Uterus (tissue), 4 donors: Measurements from ENCODE around the gene FOCAD. TPM values are rescaled to one million over a fixed set of nuclear protein-coding genes. Genes with fewer than 3 reads are reported as not detected.

ENCODE experiments used
- DNase-seq, 2 donors: peaks; one replicate each; pipeline ENCODE4 v3.0.0-alpha.2; 2019 to 2020
- H3K27ac ChIP-seq, 2 donors: fragments of 200-600 bp; sonication (generic); 1 replicate in 1 of 2; 2 replicates in 1 of 2; pipeline ENCODE4 v1.5.1; 2016 to 2018
- H3K27me3 ChIP-seq, 2 donors: fragments of 200-600 bp; sonication (generic); one replicate each; pipeline ENCODE4 v1.5.1; 2018 to 2019; ENCODE audit warnings: control low read depth in 1 of 2
- H3K36me3 ChIP-seq, 2 donors: fragments of 200-600 bp; sonication (generic); one replicate each; pipeline ENCODE4 v1.5.1; 2019; ENCODE audit warnings: control low read depth in 1 of 2
- H3K4me1 ChIP-seq, 2 donors: fragments of 200-600 bp; sonication (generic); one replicate each; pipeline ENCODE4 v1.5.1; 2018 to 2019; ENCODE audit warnings: control low read depth in 1 of 2
- H3K4me3 ChIP-seq, 2 donors: fragments of 200-600 bp; sonication (generic); 1 replicate in 1 of 2; 2 replicates in 1 of 2; pipeline ENCODE4 v1.5.1; 2018 to 2019; ENCODE audit warnings: mild to moderate bottlenecking in 1 of 2
- H3K9me3 ChIP-seq, 2 donors: fragments of 200-600 bp; sonication (generic); one replicate each; pipeline ENCODE4 v1.5.1; 2019; ENCODE audit warnings: control low read depth in 1 of 2
- CTCF ChIP-seq, 4 experiments: fragments of 200-600 bp in 2 of 4; fragments of 450-650 bp in 2 of 4; sonication (generic) in 2 of 4; IDR thresholded peaks; one replicate each; pipeline ENCODE4 v1.5.1; 2016 to 2019; ENCODE audit warnings: antibody characterized with exemption in 4 of 4, mild to moderate bottlenecking in 2 of 4, moderate library complexity in 1 of 4
- POLR2A ChIP-seq, 2 donors: fragments of 450-650 bp; IDR thresholded peaks; one replicate each; pipeline ENCODE4 v1.6.1; 2016; ENCODE audit warnings: antibody characterized with exemption in 2 of 2, mild to moderate bottlenecking in 1 of 2, moderate library complexity in 1 of 2
- intact Hi-C: fragments of 100-400 bp; cut with DNase I; formaldehyde crosslinking; loops from one replicate; pipeline ENCODE4 v1.15.1; 2023; ENCODE audit warnings: low total_unique reads
- total RNA-seq, 4 donors: library from RNA; depleted of rRNA in 3 of 4; stranded (reverse); fragments of >200 nt in 3 of 4; gene quantifications; one replicate each; pipeline versions ENCODE4 v1.1.0 to v1.2.4, GENCODE V29; 2014 to 2023
- donor health status: DM: yes; HTN: yes; CAD: no.

Gene FOCAD
- total RNA-seq, 4 donors from 2014 or later = 24.1 to 86.5 (median 34.3) TPM

GRCh38 chr9:20978249-20978648, 294.2 kb downstream of the FOCAD start:
- H3K27ac ChIP-seq = no peak overlapping the region
- no peak overlapping the region for H3K4me3 ChIP-seq
- intact Hi-C loops = no loop called here
- H3K36me3 ChIP-seq = no peaks in the 10 kb centered on the region
- H3K9me3 ChIP-seq = no peaks in the 10 kb centered on the region
- no peaks in the 10 kb centered on the region for H3K27me3 ChIP-seq
- no peaks in the 10 kb centered on the region for H3K4me1 ChIP-seq
- DNase-seq = no peak
- TF ChIP-seq CTCF (IDR thresholded peaks at IDR 0.05) = no peak
- TF ChIP-seq POLR2A (IDR thresholded peaks at IDR 0.05) = no peak

GRCh38 chr9:20980832-20981455, 296.9 kb downstream of the FOCAD start:
- DNase-seq = no peak
- no peaks in the 10 kb centered on the region for H3K9me3 ChIP-seq
- peak overlapping the region in 1 of 2 donors; percentile 59 for H3K27ac ChIP-seq
- no peaks in the 10 kb centered on the region for H3K27me3 ChIP-seq
- intact Hi-C loops = no loop called here
- no peak overlapping the region for H3K4me3 ChIP-seq
- no peaks in the 10 kb centered on the region for H3K36me3 ChIP-seq
- TF ChIP-seq POLR2A (IDR thresholded peaks at IDR 0.05) (no peak), CTCF (IDR thresholded peaks at IDR 0.05) (no peak)
- no peaks in the 10 kb centered on the region for H3K4me1 ChIP-seq

GRCh38 chr9:20981486-20981885, 297.4 kb downstream of the FOCAD start:
- H3K27ac ChIP-seq = peak overlapping the region in 1 of 2 donors; percentile 59
- DNase-seq = no peak
- no peaks in the 10 kb centered on the region for H3K9me3 ChIP-seq
- no peak overlapping the region for H3K4me3 ChIP-seq
- H3K27me3 ChIP-seq = no peaks in the 10 kb centered on the region
- no peaks in the 10 kb centered on the region for H3K4me1 ChIP-seq
- intact Hi-C loops = no loop called here
- no peak for TF ChIP-seq POLR2A (IDR thresholded peaks at IDR 0.05)
- TF ChIP-seq CTCF (IDR thresholded peaks at IDR 0.05) = no peak
- no peaks in the 10 kb centered on the region for H3K36me3 ChIP-seq

GRCh38 chr9:20984506-20984905, 300.4 kb downstream of the FOCAD start:
- no peaks in the 10 kb centered on the region for H3K27me3 ChIP-seq
- DNase-seq = no peak
- H3K4me1 ChIP-seq = no peaks in the 10 kb centered on the region
- no peaks in the 10 kb centered on the region for H3K36me3 ChIP-seq
- intact Hi-C loops = no loop called here
- H3K9me3 ChIP-seq = no peaks in the 10 kb centered on the region
- TF ChIP-seq CTCF (IDR thresholded peaks at IDR 0.05) (no peak), POLR2A (IDR thresholded peaks at IDR 0.05) (no peak)
- no peak overlapping the region for H3K4me3 ChIP-seq
- H3K27ac ChIP-seq = no peak overlapping the region

- no peak for DNase-seq
- Histone ChIP-seq H3K36me3 (no peaks in the 10 kb centered on the region), H3K27ac (no peak overlapping the region), H3K9me3 (no peaks in the 10 kb centered on the region), H3K4me3 (no peak overlapping the region), H3K27me3 (no peaks in the 10 kb centered on the region), H3K4me1 (no peaks in the 10 kb centered on the region)
- TF ChIP-seq POLR2A (IDR thresholded peaks at IDR 0.05) (no peak), CTCF (IDR thresholded peaks at IDR 0.05) (no peak)
- intact Hi-C loops = no loop called here
These were observed 302.0 kb downstream of the FOCAD start for GRCh38 chr9:20985851-20986600.
